Suprapubic skin (tissue), 4 donors: ENCODE data around the gene EFCAB6. TPM values are rescaled to one million over a fixed set of nuclear protein-coding genes. Genes with fewer than 3 reads are reported as not detected.

Source experiments
- DNase-seq, 2 donors: peaks; one replicate each; pipeline ENCODE4 v3.0.0-alpha.2; 2019; ENCODE audit warnings: low spot score in 2 of 2
- H3K27ac ChIP-seq: fragments of 200-600 bp; sonication (generic); one replicate; pipeline ENCODE4 v1.5.1; 2019
- H3K27me3 ChIP-seq: fragments of 200-600 bp; sonication (generic); one replicate; pipeline ENCODE4 v1.5.1; 2019
- H3K36me3 ChIP-seq: fragments of 200-600 bp; sonication (generic); one replicate; pipeline ENCODE4 v1.5.1; 2019
- H3K4me1 ChIP-seq: fragments of 200-600 bp; sonication (generic); one replicate; pipeline ENCODE4 v1.5.1; 2019
- H3K4me3 ChIP-seq: fragments of 200-600 bp; sonication (generic); one replicate; pipeline ENCODE4 v1.5.1; 2019; ENCODE audit warnings: mild to moderate bottlenecking
- H3K9me3 ChIP-seq: fragments of 200-600 bp; sonication (generic); one replicate; pipeline ENCODE4 v1.5.1; 2019
- CTCF ChIP-seq, 2 donors: fragments of 200-600 bp in 1 of 2; fragments of 450-650 bp in 1 of 2; sonication (generic) in 1 of 2; IDR thresholded peaks; one replicate each; pipeline ENCODE4 v1.5.1; 2016 to 2019; ENCODE audit warnings: antibody characterized with exemption in 2 of 2, mild to moderate bottlenecking in 1 of 2, moderate library complexity in 1 of 2
- EP300 ChIP-seq: sonication (generic); formaldehyde crosslinking; IDR thresholded peaks from one replicate; pipeline ENCODE4 v1.6.1; 2017; ENCODE audit warnings: antibody characterized with exemption
- POLR2A ChIP-seq, 2 donors: fragments of 450-650 bp; IDR thresholded peaks; one replicate each; pipeline ENCODE4 v1.6.1; 2017; ENCODE audit warnings: antibody characterized with exemption in 2 of 2, mild to moderate bottlenecking in 2 of 2, moderate library complexity in 2 of 2
- POLR2AphosphoS5 ChIP-seq, 3 donors: sonication (generic); formaldehyde crosslinking; IDR thresholded peaks; one replicate each; pipeline ENCODE4 v1.6.1; 2017; ENCODE audit warnings: antibody characterized with exemption in 3 of 3
- WGBS: methylation state at CpG from one replicate; pipeline ENCODE4 v1.1.5; 2018; 5-methylcytosine and 5-hydroxymethylcytosine counted together
- total RNA-seq, 4 donors: library from RNA; depleted of rRNA; stranded (reverse); fragments of >200 nt; gene quantifications; one replicate each; pipeline ENCODE4 v1.1.0, GENCODE V29; 2016

The EFCAB6 gene
- total RNA-seq, 4 donors from 2014 or later = 1.9 to 4.9 (median 2.9) TPM

- H3K9me3 ChIP-seq = no peaks in the 10 kb centered on the region
- WGBS = 55% methylated on average over 2 of the region's 8 CpGs
- H3K4me3 ChIP-seq = no peak overlapping the region
- H3K4me1 ChIP-seq = peaks cover 4% of the 10 kb centered on the region
- no peak for TF ChIP-seq POLR2AphosphoS5 (IDR thresholded peaks at IDR 0.05)
- TF ChIP-seq CTCF (IDR thresholded peaks at IDR 0.05) = no peak
- no peak for TF ChIP-seq POLR2A (IDR thresholded peaks at IDR 0.05)
- DNase-seq = peak in 1 of 2 donors; percentile 29
- no peak overlapping the region for H3K27ac ChIP-seq
- H3K36me3 ChIP-seq = no peaks in the 10 kb centered on the region
- H3K27me3 ChIP-seq = no peaks in the 10 kb centered on the region
Measured at GRCh38 chr22:43563571-43563970, 248.5 kb downstream of the EFCAB6 start.

GRCh38 chr22:43562843-43563242 lies 249.3 kb downstream of the EFCAB6 start:
- Histone ChIP-seq H3K36me3 (no peaks in the 10 kb centered on the region), H3K4me3 (no peak overlapping the region), H3K4me1 (peaks cover 4% of the 10 kb centered on the region), H3K27me3 (no peaks in the 10 kb centered on the region), H3K27ac (no peak overlapping the region), H3K9me3 (no peaks in the 10 kb centered on the region)
- no peak for TF ChIP-seq POLR2AphosphoS5 (IDR thresholded peaks at IDR 0.05)
- no peak for TF ChIP-seq POLR2A (IDR thresholded peaks at IDR 0.05)
- no peak for TF ChIP-seq CTCF (IDR thresholded peaks at IDR 0.05)
- no peak for TF ChIP-seq EP300
- WGBS = 59% methylated on average over 5 of the region's 13 CpGs
- DNase-seq = peak in 1 of 2 donors; percentile 49

- Histone ChIP-seq H3K36me3 (no peaks in the 10 kb centered on the region), H3K27ac (no peak overlapping the region), H3K4me3 (no peak overlapping the region), H3K9me3 (no peaks in the 10 kb centered on the region), H3K27me3 (no peaks in the 10 kb centered on the region), H3K4me1 (peaks cover 4% of the 10 kb centered on the region)
- DNase-seq = peak in 1 of 2 donors; percentile 50
- WGBS = 61% methylated on average over 21 of the region's 22 CpGs
- no peak for TF ChIP-seq POLR2A (IDR thresholded peaks at IDR 0.05)
- no peak for TF ChIP-seq EP300
Measured at GRCh38 chr22:43561415-43562178, 250.5 kb downstream of the EFCAB6 start.

- TF ChIP-seq POLR2AphosphoS5 (IDR thresholded peaks at IDR 0.05) (no peak), EP300 (no peak), POLR2A (IDR thresholded peaks at IDR 0.05) (no peak), CTCF (IDR thresholded peaks at IDR 0.05) (no peak)
- Histone ChIP-seq H3K4me3 (no peak overlapping the region), H3K27me3 (no peaks in the 10 kb centered on the region), H3K9me3 (no peaks in the 10 kb centered on the region), H3K36me3 (no peaks in the 10 kb centered on the region), H3K27ac (no peak overlapping the region), H3K4me1 (peaks cover 4% of the 10 kb centered on the region)
- WGBS = 87% methylated on average over 18 of the region's 18 CpGs
- DNase-seq = peak in 1 of 2 donors; percentile 69
Measured at GRCh38 chr22:43560651-43561050, 251.5 kb downstream of the EFCAB6 start.

- Histone ChIP-seq H3K9me3 (peaks cover 3% of the 10 kb centered on the region), H3K27ac (no peak overlapping the region), H3K27me3 (no peaks in the 10 kb centered on the region), H3K4me1 (no peaks in the 10 kb centered on the region), H3K4me3 (no peak overlapping the region), H3K36me3 (no peaks in the 10 kb centered on the region)
- TF ChIP-seq POLR2AphosphoS5 (IDR thresholded peaks at IDR 0.05) (no peak), CTCF (IDR thresholded peaks at IDR 0.05) (no peak), POLR2A (IDR thresholded peaks at IDR 0.05) (no peak), EP300 (no peak)
- peak in 1 of 2 donors; percentile 60 for DNase-seq
- WGBS = 88% methylated on average over 11 of the region's 11 CpGs
Measured at GRCh38 chr22:43555561-43556515, 256.3 kb downstream of the EFCAB6 start.
